A549 (cell line): ENCODE results near the gene FOXS1.

Experiments used
- CTCF ChIP-seq: fragments of >200 bp; sonication (Bioruptor Twin); formaldehyde crosslinking; IDR thresholded peaks from 3 replicates; pipeline ENCODE4 v1.5.1; 2016
- MAFK ChIP-seq: fragments of 450-650 bp; IDR thresholded peaks from 2 replicates; pipeline ENCODE4 v1.6.1; 2014; ENCODE audit not compliant: partially characterized antibody
- MAZ ChIP-seq: fragments of 150-350 bp; IDR thresholded peaks from 2 replicates; pipeline ENCODE4 v1.6.1; 2014; ENCODE audit warnings: antibody characterized with exemption, low read depth, low read length, borderline replicate concordance
- POLR2A ChIP-seq: IDR thresholded peaks from 2 replicates; pipeline ENCODE4 v1.6.1; 2012; ENCODE audit warnings: mild to moderate bottlenecking, low read length
- RAD21 ChIP-seq, 2 experiments: fragments of >200 bp in 1 of 2; sonication (Bioruptor Twin) in 1 of 2; formaldehyde crosslinking in 1 of 2; IDR thresholded peaks in 1 of 2; conservative IDR thresholded peaks in 1 of 2; 2 replicates in 1 of 2; 3 replicates in 1 of 2; pipeline ENCODE4 v1.6.1; 2012 to 2018; ENCODE audit warnings: inconsistent platforms in 1 of 2
- TP53 ChIP-seq: fragments of 250-450 bp; sonication (Bioruptor Pico); IDR thresholded peaks from 2 replicates; pipeline ENCODE4 v1.5.0; 2021; ENCODE audit warnings: mild to moderate bottlenecking, moderate library complexity
- TF ChIP-seq, protein P1 (sequence below): fragments of >200 bp; sonication (Bioruptor Twin); formaldehyde crosslinking; IDR thresholded peaks from 3 replicates; pipeline ENCODE4 v1.6.1; 2016

GRCh38 chr20:31848088-31848999 is 2.9 kb upstream of the FOXS1 start:
- TF ChIP-seq CTCF (no peak), TP53 (CRISPR knock-in tag) (no peak), MAZ (no peak), POLR2A (no peak), RAD21 (conservative IDR thresholded peaks at IDR 0.05 in 1 of 2, IDR thresholded peaks at IDR 0.05 in 1 of 2) (no peak), MAFK (no peak)
- TF ChIP-seq, protein P1, sequence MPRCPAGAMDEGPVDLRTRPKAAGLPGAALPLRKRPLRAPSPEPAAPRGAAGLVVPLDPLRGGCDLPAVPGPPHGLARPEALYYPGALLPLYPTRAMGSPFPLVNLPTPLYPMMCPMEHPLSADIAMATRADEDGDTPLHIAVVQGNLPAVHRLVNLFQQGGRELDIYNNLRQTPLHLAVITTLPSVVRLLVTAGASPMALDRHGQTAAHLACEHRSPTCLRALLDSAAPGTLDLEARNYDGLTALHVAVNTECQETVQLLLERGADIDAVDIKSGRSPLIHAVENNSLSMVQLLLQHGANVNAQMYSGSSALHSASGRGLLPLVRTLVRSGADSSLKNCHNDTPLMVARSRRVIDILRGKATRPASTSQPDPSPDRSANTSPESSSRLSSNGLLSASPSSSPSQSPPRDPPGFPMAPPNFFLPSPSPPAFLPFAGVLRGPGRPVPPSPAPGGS = no peak
